Measurements from ENCODE around the gene CPNE1.

CPNE1 gene

GRCh38 chr20:35582131-35582530 lies 82.6 kb downstream of the CPNE1 start:
- no peak for TF ChIP-seq POLR2AphosphoS5 (IDR thresholded peaks at IDR 0.05; ENCODE audit: low read depth, low read length)

GRCh38 chr20:35579196-35579595 lies 85.5 kb downstream of the CPNE1 start:
- TF ChIP-seq POLR2AphosphoS5 (IDR thresholded peaks at IDR 0.05; ENCODE audit: low read depth, low read length) (no peak), TAF1 (IDR thresholded peaks at IDR 0.05; ENCODE audit: borderline replicate concordance, insufficient read depth, low read length) (no peak), FOXP2 (optimal IDR thresholded peaks at IDR 0.05; ENCODE audit: borderline replicate concordance, extremely low read depth, extremely low read length, insufficient read depth) (no peak), SIN3A (IDR thresholded peaks at IDR 0.05; ENCODE audit: borderline replicate concordance, insufficient read depth, low read length) (no peak)
- TF ChIP-seq, protein P1, sequence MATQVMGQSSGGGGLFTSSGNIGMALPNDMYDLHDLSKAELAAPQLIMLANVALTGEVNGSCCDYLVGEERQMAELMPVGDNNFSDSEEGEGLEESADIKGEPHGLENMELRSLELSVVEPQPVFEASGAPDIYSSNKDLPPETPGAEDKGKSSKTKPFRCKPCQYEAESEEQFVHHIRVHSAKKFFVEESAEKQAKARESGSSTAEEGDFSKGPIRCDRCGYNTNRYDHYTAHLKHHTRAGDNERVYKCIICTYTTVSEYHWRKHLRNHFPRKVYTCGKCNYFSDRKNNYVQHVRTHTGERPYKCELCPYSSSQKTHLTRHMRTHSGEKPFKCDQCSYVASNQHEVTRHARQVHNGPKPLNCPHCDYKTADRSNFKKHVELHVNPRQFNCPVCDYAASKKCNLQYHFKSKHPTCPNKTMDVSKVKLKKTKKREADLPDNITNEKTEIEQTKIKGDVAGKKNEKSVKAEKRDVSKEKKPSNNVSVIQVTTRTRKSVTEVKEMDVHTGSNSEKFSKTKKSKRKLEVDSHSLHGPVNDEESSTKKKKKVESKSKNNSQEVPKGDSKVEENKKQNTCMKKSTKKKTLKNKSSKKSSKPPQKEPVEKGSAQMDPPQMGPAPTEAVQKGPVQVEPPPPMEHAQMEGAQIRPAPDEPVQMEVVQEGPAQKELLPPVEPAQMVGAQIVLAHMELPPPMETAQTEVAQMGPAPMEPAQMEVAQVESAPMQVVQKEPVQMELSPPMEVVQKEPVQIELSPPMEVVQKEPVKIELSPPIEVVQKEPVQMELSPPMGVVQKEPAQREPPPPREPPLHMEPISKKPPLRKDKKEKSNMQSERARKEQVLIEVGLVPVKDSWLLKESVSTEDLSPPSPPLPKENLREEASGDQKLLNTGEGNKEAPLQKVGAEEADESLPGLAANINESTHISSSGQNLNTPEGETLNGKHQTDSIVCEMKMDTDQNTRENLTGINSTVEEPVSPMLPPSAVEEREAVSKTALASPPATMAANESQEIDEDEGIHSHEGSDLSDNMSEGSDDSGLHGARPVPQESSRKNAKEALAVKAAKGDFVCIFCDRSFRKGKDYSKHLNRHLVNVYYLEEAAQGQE (IDR thresholded peaks at IDR 0.05; ENCODE audit: insufficient read depth in 1 of 2, low read depth in 2 of 2, low read length in 2 of 2) = no peak

- TF ChIP-seq POLR2AphosphoS5 (IDR thresholded peaks at IDR 0.05; ENCODE audit: low read depth, low read length) (no peak), FOXP2 (optimal IDR thresholded peaks at IDR 0.05; ENCODE audit: borderline replicate concordance, extremely low read depth, extremely low read length, insufficient read depth) (no peak), SIN3A (IDR thresholded peaks at IDR 0.05; ENCODE audit: borderline replicate concordance, insufficient read depth, low read length) (no peak), TAF1 (IDR thresholded peaks at IDR 0.05; ENCODE audit: borderline replicate concordance, insufficient read depth, low read length) (no peak)
- TF ChIP-seq, protein P1 (IDR thresholded peaks at IDR 0.05; ENCODE audit: insufficient read depth in 1 of 2, low read depth in 2 of 2, low read length in 2 of 2) = no peak
These were observed 86.2 kb downstream of the CPNE1 start for GRCh38 chr20:35578469-35578868.

- no peak for TF ChIP-seq SIN3A (IDR thresholded peaks at IDR 0.05; ENCODE audit: borderline replicate concordance, insufficient read depth, low read length)
- TF ChIP-seq FOXP2 (optimal IDR thresholded peaks at IDR 0.05; ENCODE audit: borderline replicate concordance, extremely low read depth, extremely low read length, insufficient read depth) = no peak
These were observed 87.9 kb downstream of the CPNE1 start for GRCh38 chr20:35576816-35577215.

Measured in PFSK-1 (cell line).